PC-9 (cell line): ENCODE results near the gene INO80C.
"Not testable (repeated sequence)": the region's sequence is repeated elsewhere in the genome, so short reads cannot be mapped to it uniquely, and the experiment has no call there.

Experiments used
- EZH2 ChIP-seq: fragments of 200-600 bp; sonication (generic); IDR thresholded peaks from 2 replicates; pipeline ENCODE4 v1.8.0; 2017; ENCODE audit warnings: antibody characterized with exemption, low read depth
- TF ChIP-seq, protein P1 (sequence below): fragments of 200-600 bp; sonication (generic); conservative IDR thresholded peaks from 2 replicates; pipeline ENCODE4 v1.6.1; 2017; ENCODE audit warnings: mixed run types, antibody characterized with exemption, mild to moderate bottlenecking, moderate library complexity

DNA sequence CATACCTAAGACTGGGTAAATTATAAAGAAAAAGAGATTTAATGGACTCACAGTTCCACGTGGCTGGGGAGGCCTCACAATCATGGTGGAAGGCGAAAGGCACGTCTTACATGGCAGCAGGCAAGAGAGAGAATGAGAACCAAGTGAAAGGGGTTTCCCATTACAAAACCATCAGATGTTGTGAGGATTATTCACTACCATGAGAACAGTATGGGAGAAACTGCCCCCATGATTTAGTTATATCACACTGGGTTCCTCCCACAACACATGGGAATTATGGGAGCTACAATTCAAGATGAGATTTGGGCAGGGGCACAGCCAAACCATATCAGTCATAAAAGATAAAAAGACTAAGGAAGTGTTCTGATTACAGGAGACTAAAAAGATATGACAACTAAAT lies 8.5 kb downstream of the INO80C start:
- TF ChIP-seq, protein P1, sequence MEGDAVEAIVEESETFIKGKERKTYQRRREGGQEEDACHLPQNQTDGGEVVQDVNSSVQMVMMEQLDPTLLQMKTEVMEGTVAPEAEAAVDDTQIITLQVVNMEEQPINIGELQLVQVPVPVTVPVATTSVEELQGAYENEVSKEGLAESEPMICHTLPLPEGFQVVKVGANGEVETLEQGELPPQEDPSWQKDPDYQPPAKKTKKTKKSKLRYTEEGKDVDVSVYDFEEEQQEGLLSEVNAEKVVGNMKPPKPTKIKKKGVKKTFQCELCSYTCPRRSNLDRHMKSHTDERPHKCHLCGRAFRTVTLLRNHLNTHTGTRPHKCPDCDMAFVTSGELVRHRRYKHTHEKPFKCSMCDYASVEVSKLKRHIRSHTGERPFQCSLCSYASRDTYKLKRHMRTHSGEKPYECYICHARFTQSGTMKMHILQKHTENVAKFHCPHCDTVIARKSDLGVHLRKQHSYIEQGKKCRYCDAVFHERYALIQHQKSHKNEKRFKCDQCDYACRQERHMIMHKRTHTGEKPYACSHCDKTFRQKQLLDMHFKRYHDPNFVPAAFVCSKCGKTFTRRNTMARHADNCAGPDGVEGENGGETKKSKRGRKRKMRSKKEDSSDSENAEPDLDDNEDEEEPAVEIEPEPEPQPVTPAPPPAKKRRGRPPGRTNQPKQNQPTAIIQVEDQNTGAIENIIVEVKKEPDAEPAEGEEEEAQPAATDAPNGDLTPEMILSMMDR, result not testable (repeated sequence)
- not testable (repeated sequence) for TF ChIP-seq EZH2
